GM19035 (cell line): Measurements from ENCODE around the gene P3H4.
A peak's percentile ranks its signal among the peaks of the same experiment; 100 is the strongest.
"Not testable (repeated sequence)": the region's sequence is repeated elsewhere in the genome, so short reads cannot be mapped to it uniquely, and the experiment has no call there.

ENCODE experiments used
- ATAC-seq: cut with Tn5 transposase; IDR thresholded peaks from one replicate; pipeline ENCODE4 v1.9.1; 2021; ENCODE audit not compliant: unreplicated experiment

Gene P3H4

GRCh38 chr17:41794540-41794975, 17.2 kb downstream of the P3H4 start:
- no peak for ATAC-seq

GRCh38 chr17:41793784-41794539, 17.8 kb downstream of the P3H4 start:
- ATAC-seq = no peak

- no peak for ATAC-seq
Observed at GRCh38 chr17:41792845-41793783, 18.6 kb downstream of the P3H4 start.

- ATAC-seq = no peak
Observed at GRCh38 chr17:41787021-41787418, 24.7 kb downstream of the P3H4 start.

GRCh38 chr17:41786227-41787020, 25.3 kb downstream of the P3H4 start, which contains the start of gene JUP:
TSS of gene JUP (minus strand) at chr17:41786711. CDS start at chr17:41771854, 14,857 bp downstream.
- peak; percentile 84 for ATAC-seq

- ATAC-seq = no peak
Observed at GRCh38 chr17:41785859-41786226, 25.9 kb downstream of the P3H4 start.

- no peak for ATAC-seq
Observed at GRCh38 chr17:41785091-41785858, 26.5 kb downstream of the P3H4 start.

GRCh38 chr17:41784207-41784744, 27.5 kb downstream of the P3H4 start:
- ATAC-seq = no peak

- ATAC-seq = no peak
Observed at GRCh38 chr17:41782142-41782541, 29.6 kb downstream of the P3H4 start.

GRCh38 chr17:41781404-41782110, 30.2 kb downstream of the P3H4 start:
- ATAC-seq = no peak

GRCh38 chr17:41779954-41780353, 31.8 kb downstream of the P3H4 start:
- ATAC-seq = no peak

GRCh38 chr17:41777574-41778188, 34.1 kb downstream of the P3H4 start:
- no peak for ATAC-seq

- no peak for ATAC-seq
Observed at GRCh38 chr17:41777157-41777573, 34.6 kb downstream of the P3H4 start.

GRCh38 chr17:41776262-41776900, 35.4 kb downstream of the P3H4 start:
- not testable (repeated sequence) for ATAC-seq

- ATAC-seq = no peak
Observed at GRCh38 chr17:41775394-41776226, 36.1 kb downstream of the P3H4 start.

- ATAC-seq = no peak
Observed at GRCh38 chr17:41773731-41774193, 38.0 kb downstream of the P3H4 start.

GRCh38 chr17:41773190-41773588, 38.6 kb downstream of the P3H4 start:
- ATAC-seq = no peak
